Fibroblast of skin of back (primary cell): Measurements from ENCODE around the gene CAMTA2. TPM values are rescaled to one million over a fixed set of nuclear protein-coding genes. Genes with fewer than 3 reads are reported as not detected.
A peak's percentile ranks its signal among the peaks of the same experiment; 100 is the strongest.
"Not testable (repeated sequence)": the region's sequence is repeated elsewhere in the genome, so short reads cannot be mapped to it uniquely, and the experiment has no call there.

Source experiments
- DNase-seq: peaks from one replicate; pipeline ENCODE4 v3.0.0-alpha.2; 2013
- polyA plus RNA-seq, 2 experiments: library from polyadenylated mRNA; unstranded; fragments of 120-200 nt; gene quantifications; one replicate each; pipeline ENCODE4 v1.2.1, GENCODE V29; 2013; ENCODE audit not compliant: insufficient read length in 2 of 2

CAMTA2 gene, protein sequence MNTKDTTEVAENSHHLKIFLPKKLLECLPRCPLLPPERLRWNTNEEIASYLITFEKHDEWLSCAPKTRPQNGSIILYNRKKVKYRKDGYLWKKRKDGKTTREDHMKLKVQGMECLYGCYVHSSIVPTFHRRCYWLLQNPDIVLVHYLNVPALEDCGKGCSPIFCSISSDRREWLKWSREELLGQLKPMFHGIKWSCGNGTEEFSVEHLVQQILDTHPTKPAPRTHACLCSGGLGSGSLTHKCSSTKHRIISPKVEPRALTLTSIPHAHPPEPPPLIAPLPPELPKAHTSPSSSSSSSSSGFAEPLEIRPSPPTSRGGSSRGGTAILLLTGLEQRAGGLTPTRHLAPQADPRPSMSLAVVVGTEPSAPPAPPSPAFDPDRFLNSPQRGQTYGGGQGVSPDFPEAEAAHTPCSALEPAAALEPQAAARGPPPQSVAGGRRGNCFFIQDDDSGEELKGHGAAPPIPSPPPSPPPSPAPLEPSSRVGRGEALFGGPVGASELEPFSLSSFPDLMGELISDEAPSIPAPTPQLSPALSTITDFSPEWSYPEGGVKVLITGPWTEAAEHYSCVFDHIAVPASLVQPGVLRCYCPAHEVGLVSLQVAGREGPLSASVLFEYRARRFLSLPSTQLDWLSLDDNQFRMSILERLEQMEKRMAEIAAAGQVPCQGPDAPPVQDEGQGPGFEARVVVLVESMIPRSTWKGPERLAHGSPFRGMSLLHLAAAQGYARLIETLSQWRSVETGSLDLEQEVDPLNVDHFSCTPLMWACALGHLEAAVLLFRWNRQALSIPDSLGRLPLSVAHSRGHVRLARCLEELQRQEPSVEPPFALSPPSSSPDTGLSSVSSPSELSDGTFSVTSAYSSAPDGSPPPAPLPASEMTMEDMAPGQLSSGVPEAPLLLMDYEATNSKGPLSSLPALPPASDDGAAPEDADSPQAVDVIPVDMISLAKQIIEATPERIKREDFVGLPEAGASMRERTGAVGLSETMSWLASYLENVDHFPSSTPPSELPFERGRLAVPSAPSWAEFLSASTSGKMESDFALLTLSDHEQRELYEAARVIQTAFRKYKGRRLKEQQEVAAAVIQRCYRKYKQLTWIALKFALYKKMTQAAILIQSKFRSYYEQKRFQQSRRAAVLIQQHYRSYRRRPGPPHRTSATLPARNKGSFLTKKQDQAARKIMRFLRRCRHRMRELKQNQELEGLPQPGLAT
- 91.7 TPM for polyA plus RNA-seq (2013, experiment 1 of 2; ENCODE audit: insufficient read length)
- 66.3 TPM for polyA plus RNA-seq (2013, experiment 2 of 2; ENCODE audit: insufficient read length)

DNA sequence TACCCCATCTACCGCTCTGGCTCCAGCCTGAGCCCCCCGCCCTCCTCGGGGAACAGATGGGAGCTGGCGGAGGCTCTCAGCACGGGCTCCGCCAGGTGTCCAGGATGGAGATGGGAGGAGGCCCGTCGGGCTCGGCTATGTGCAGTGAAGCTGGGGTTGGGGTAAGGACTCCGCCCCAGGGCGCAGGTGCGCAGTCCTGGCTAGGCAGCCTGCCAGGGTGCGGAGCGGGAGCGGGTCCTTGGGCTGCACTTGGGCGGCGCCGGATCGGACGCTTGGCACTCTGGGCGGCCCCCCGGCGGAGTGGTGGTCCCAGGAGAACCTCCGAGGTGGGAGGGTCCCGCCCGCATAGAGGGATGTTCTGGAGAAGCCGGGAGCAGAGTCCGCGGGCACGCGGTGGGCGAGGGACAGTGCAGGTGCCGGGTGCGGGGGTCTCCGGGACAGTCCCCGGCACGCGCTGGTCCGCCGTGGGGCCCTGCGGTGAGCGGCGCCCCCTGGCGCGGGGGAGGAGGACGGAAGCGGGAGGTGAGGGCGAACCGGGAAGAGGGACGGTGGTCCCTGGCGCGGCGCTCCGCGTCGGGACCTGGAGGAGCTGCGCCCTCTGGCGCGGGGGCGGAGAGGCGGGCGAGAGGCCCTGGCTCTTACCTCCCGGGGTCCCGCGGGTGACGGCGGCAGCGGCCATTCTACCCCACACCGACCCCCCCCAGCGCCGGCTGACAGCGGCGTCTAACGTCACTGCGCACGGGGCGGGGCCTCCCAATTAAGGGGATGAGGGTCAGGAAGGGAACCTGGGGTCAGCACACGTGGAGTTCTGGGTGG lies at the start of gene CAMTA2:
CAMTA2 (minus strand) TSS at position 725 of the 816 bp plus-strand sequence. CDS start 1,453 bp downstream, outside the sequence.
- DNase-seq = peak; percentile 84

- no peak for DNase-seq
Observed at GRCh38 chr17:5035315-5035714, 47.8 kb upstream of the CAMTA2 start, which contains the start of gene SLC52A1. TSS of gene SLC52A1 (minus strand) at chr17:5035426. CDS start at chr17:5034606, 820 bp downstream.

DNA sequence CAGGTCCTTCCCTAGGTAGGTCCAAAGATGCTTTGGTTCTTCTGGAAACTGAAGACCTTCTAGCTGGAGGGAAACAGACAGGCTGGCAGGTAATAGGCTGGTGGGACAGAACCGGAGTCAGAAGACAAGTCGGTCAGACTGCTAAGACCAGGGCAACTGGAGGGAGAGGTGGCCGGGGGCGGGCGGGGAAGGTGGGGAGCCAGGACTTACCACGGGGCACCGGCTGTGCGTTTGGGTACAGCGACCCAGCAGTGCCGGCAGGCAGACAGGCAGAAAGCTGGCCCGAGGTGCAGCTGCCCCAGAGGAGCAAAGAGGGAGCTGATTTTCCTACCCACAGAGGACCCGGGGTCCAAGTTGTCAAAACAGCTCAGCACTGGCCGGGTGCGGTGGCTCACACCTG lies 47.2 kb upstream of the CAMTA2 start:
- DNase-seq = no peak

DNA sequence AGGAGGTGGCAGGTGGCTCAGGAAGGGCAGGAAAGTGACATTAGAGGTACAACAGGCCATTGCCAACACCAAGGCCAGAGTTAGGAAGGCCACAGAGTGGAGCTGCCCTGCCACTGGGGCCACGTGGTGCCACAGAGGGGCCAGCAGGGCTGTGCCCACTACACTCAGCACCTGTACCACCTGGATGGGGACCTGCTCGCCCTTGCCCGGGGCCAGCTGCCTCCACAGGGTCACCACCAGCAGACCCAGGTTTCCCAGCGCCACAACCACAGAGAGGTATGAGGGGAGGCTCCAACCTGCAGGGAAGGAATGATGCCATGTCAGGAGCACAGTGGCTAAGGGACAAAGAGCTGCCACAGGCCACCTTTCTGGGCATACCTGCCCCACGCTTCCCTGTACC lies 46.6 kb upstream of the CAMTA2 start:
- DNase-seq = no peak

GRCh38 chr17:5033352-5034015 lies 46.0 kb upstream of the CAMTA2 start:
- DNase-seq = no peak

DNA sequence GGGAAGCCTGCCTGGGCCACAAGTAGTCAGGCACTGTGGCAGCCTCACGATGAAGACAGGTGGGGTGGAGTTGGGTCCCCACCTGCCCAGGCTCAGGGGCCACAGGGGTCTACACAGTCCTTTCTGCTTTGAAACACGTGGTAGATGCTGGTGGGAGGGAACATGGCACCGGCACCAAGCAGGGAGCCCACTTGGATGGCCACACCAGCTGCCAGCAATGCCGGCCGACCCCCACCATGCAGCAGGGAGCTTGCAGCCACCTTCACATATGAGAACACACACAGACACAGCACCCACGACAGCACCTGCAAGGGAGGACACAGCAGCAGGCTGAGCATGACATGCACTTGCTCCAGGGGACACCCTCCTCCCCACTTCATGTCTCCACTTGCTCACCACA lies 45.4 kb upstream of the CAMTA2 start:
- no peak for DNase-seq

DNA sequence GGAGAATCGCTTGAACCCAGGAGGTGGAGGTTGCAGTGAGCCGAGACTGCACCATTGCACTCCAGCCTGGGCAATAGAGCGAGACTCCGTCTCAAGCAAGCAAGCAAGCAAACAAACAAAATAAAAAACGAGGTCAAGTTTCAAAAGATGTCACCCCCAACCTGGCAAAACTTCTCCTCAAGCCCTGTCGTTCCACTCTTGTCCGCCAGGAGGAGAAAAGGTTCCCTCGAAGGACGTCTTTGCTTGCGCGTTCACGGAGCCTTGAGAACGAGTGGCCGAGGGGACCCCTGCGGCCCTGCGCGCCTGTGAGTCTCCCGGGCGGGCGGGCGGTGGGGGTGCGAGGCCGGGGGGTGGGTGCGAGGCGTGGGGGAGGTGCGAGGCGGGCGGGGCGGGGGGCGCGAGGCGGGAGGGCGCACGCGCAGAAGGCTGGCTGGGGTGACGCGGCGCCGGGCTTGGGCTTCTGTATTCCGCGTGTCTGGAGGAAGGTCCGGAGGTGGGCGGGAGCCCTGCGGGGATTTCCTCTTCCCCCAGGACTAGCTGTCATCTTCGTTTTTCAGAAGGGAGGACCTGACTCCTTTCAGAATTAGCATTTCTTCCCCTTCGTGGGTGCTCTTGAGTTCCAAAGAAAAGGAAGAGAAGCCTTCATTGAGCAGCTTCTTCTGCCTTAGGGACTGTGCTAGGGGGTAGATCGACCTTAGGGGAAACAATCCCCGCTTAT lies 44.0 kb upstream of the CAMTA2 start:
- peak; percentile 81 for DNase-seq

- DNase-seq = not testable (repeated sequence)
Observed at GRCh38 chr17:5030168-5030567, 42.7 kb upstream of the CAMTA2 start.

DNA sequence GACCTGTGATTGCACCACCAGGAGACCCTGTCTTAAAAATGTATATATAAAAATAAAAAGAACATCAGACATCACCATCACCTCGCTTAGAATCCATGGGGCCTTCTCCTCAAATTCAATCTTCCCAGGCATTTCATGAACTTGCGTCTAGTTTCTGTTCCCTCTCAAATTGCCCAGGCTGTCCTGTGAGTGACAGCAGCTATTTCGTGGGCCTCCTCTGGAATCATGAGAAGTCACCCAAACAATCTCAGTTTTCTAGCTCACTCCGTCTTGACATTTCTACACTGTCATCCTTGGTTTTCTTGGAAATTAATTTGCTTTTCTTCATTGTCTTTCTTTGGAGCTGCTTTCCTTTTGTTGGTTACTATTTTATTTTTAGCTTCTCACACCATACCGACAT lies 40.4 kb upstream of the CAMTA2 start:
- DNase-seq = no peak

- no peak for DNase-seq
Observed at GRCh38 chr17:5027299-5027698, 39.8 kb upstream of the CAMTA2 start.

- DNase-seq = no peak
Observed at GRCh38 chr17:5024604-5025003, 37.1 kb upstream of the CAMTA2 start.

GRCh38 chr17:5023588-5024147 lies 36.2 kb upstream of the CAMTA2 start:
- DNase-seq = no peak

DNA sequence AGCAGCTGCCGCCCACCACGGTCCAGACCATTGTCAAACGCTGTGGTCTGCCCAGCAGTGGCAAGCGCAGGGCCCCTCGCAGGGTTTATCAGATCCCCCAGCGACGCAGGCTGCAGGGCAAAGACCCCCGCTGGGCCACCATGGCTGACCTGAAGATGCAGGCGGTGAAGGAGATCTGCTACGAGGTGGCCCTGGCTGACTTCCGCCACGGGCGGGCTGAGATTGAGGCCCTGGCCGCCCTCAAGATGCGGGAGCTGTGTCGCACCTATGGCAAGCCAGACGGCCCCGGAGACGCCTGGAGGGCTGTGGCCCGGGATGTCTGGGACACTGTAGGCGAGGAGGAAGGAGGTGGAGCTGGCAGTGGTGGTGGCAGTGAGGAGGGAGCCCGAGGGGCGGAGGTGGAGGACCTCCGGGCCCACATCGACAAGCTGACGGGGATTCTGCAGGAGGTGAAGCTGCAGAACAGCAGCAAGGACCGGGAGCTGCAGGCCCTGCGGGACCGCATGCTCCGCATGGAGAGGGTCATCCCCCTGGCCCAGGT lies 34.8 kb upstream of the CAMTA2 start:
- DNase-seq = no peak

- DNase-seq = no peak
Observed at GRCh38 chr17:5020502-5021023, 33.1 kb upstream of the CAMTA2 start.

DNA sequence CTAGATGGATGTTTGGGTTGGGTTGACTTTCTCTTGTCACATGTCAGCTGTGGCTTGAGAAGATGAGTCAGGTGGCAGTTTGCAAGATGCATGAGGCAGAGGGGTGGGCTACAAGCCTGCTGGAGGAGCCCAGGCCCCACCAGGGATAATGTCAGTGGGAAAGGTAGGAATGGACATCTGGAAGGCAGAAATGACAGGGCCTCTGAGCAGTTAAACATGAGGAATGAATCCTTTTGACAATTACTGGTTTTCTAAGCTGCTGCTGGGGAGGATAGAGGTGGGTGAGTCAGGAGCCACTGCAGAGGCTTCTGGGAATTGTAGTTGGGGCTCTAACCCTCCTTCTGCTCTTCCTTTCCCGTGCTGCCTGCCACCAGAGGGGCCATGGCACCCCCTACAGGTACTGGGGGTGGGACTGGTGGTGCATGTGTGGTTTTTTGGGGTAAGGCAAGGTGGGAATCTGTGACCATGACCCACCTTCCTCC lies 32.0 kb upstream of the CAMTA2 start:
- DNase-seq = peak; percentile 13

- DNase-seq = no peak
Observed at GRCh38 chr17:5014357-5014756, 26.9 kb upstream of the CAMTA2 start.

- peak; percentile 42 for DNase-seq
Observed at GRCh38 chr17:5011928-5012327, 24.5 kb upstream of the CAMTA2 start.

DNA sequence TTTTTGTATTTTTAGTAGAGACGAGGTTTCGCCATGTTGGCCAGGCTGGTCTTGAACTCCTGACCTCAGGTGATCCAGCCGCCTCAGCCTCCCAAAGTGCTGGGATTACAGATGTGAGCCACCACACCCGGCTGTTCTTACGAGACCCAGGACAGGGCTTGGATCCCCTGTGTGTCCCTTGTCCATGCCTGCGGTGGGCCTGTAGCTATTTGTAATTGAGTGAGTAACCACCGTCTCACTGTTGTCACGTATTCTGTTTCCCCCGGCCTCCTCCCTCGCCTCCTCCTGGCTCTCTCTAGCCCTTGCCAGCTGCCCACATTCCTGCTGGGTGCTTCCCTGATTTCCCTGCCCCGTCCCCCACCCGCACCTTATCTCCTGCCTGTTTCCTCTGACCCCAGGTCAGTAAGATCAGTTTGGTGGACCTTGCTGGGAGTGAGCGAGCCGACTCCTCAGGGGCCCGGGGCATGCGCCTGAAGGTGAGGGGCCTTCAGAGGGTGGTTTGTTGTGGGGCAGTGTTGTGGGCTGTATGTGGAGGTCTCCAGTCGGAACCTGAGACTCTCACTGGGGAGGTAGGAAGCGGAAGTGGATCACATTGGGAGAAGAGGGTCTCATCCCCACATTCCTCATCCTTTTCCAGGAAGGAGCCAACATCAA lies 15.9 kb upstream of the CAMTA2 start:
- no peak for DNase-seq
